Measurements from ENCODE around the gene CCNYL1. TPM values are rescaled to one million over a fixed set of nuclear protein-coding genes. Genes with fewer than 3 reads are reported as not detected.
"Not testable (repeated sequence)": the region's sequence is repeated elsewhere in the genome, so short reads cannot be mapped to it uniquely, and the experiment has no call there.

CCNYL1 gene
- total RNA-seq, 4 donors from 2014 or later = 3.3 to 10.1 (median 7.1) TPM

- Histone ChIP-seq H3K9me3 (no peaks in the 10 kb centered on the region), H3K36me3 (peaks cover 0 to 9% of the 10 kb centered on the region in 2 donors), H3K4me3 (no peak overlapping the region), H3K27ac (no peak overlapping the region), H3K27me3 (no peaks in the 10 kb centered on the region), H3K4me1 (no peaks in the 10 kb centered on the region)
- in situ Hi-C loops (cut with MboI; ENCODE audit: low sequenced_read_pairs in 4 of 4) = no loop called here
- DNase-seq = no peak
- intact Hi-C loops (cut with DNase I; ENCODE audit: low total_unique reads) = no loop called here
- ATAC-seq = no peak
- TF ChIP-seq POLR2A (IDR thresholded peaks at IDR 0.05) = no peak
- TF ChIP-seq, protein P1, sequence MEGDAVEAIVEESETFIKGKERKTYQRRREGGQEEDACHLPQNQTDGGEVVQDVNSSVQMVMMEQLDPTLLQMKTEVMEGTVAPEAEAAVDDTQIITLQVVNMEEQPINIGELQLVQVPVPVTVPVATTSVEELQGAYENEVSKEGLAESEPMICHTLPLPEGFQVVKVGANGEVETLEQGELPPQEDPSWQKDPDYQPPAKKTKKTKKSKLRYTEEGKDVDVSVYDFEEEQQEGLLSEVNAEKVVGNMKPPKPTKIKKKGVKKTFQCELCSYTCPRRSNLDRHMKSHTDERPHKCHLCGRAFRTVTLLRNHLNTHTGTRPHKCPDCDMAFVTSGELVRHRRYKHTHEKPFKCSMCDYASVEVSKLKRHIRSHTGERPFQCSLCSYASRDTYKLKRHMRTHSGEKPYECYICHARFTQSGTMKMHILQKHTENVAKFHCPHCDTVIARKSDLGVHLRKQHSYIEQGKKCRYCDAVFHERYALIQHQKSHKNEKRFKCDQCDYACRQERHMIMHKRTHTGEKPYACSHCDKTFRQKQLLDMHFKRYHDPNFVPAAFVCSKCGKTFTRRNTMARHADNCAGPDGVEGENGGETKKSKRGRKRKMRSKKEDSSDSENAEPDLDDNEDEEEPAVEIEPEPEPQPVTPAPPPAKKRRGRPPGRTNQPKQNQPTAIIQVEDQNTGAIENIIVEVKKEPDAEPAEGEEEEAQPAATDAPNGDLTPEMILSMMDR (IDR thresholded peaks at IDR 0.05 in 4 of 5, conservative IDR thresholded peaks at IDR 0.05 in 1 of 5) = no peak
These were observed 19.7 kb downstream of the CCNYL1 start for GRCh38 chr2:207731138-207731537.

GRCh38 chr2:207733597-207734240, 22.3 kb downstream of the CCNYL1 start:
- intact Hi-C loops (cut with DNase I; ENCODE audit: low total_unique reads) = no loop called here
- in situ Hi-C loops (cut with MboI; ENCODE audit: low sequenced_read_pairs in 4 of 4) = no loop called here
- Histone ChIP-seq H3K4me3 (no peak overlapping the region), H3K4me1 (no peaks in the 10 kb centered on the region), H3K9me3 (no peaks in the 10 kb centered on the region), H3K36me3 (peaks cover 0 to 9% of the 10 kb centered on the region in 2 donors), H3K27ac (no peak overlapping the region), H3K27me3 (no peaks in the 10 kb centered on the region)
- ATAC-seq (no peak), DNase-seq (no peak)
- TF ChIP-seq, protein P1 (IDR thresholded peaks at IDR 0.05 in 4 of 5, conservative IDR thresholded peaks at IDR 0.05 in 1 of 5) = no peak
- no peak for TF ChIP-seq POLR2A (IDR thresholded peaks at IDR 0.05)

- no peaks in the 10 kb centered on the region for H3K4me1 ChIP-seq
- intact Hi-C loops (cut with DNase I; ENCODE audit: low total_unique reads) = no loop called here
- H3K27me3 ChIP-seq = no peaks in the 10 kb centered on the region
- TF ChIP-seq, protein P1 (IDR thresholded peaks at IDR 0.05 in 4 of 5, conservative IDR thresholded peaks at IDR 0.05 in 1 of 5) = peak in 1 of 5 experiments; percentile 16
- TF ChIP-seq POLR2A (IDR thresholded peaks at IDR 0.05) = no peak
- H3K9me3 ChIP-seq = no peaks in the 10 kb centered on the region
- H3K36me3 ChIP-seq = peaks cover 0 to 9% of the 10 kb centered on the region in 2 donors
- in situ Hi-C loops (cut with MboI; ENCODE audit: low sequenced_read_pairs in 4 of 4) = no loop called here
- H3K4me3 ChIP-seq = no peak overlapping the region
- no peak for DNase-seq
- ATAC-seq = peak in 1 of 2 donors; percentile 63
- no peak overlapping the region for H3K27ac ChIP-seq
These were observed 22.8 kb downstream of the CCNYL1 start for GRCh38 chr2:207734264-207734635.

- Histone ChIP-seq H3K27ac (no peak overlapping the region), H3K4me3 (no peak overlapping the region), H3K4me1 (no peaks in the 10 kb centered on the region), H3K36me3 (peaks cover 0 to 8% of the 10 kb centered on the region in 2 donors), H3K9me3 (no peaks in the 10 kb centered on the region), H3K27me3 (no peaks in the 10 kb centered on the region)
- in situ Hi-C loops (cut with MboI; ENCODE audit: low sequenced_read_pairs in 4 of 4) (no loop called here), intact Hi-C loops (cut with DNase I; ENCODE audit: low total_unique reads) (no loop called here)
- DNase-seq (no peak), ATAC-seq (no peak)
- TF ChIP-seq POLR2A (IDR thresholded peaks at IDR 0.05) = no peak
- TF ChIP-seq, protein P1 (IDR thresholded peaks at IDR 0.05 in 4 of 5, conservative IDR thresholded peaks at IDR 0.05 in 1 of 5) = no peak
These were observed 23.4 kb downstream of the CCNYL1 start for GRCh38 chr2:207734636-207735512.

DNA sequence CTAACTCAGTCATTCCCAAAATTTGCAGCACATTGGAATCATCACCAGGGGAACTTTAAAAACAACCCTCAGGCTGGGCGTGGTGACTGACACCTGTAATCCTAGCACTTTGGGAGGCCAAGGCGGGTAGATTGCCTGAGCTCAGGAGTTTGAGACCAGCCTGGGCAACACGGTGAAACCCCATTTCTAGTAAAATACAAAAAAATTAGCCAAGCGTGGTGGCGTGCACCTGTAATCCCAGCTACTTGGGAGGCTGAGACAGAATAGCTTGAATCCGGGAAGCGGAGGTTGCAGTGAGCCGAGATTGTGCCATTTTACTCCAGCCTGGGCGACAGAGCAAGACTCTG, 24.0 kb downstream of the CCNYL1 start:
- DNase-seq; H3K27me3 ChIP-seq; H3K4me1 ChIP-seq; H3K36me3 ChIP-seq; in situ Hi-C loops (cut with MboI; ENCODE audit: low sequenced_read_pairs in 4 of 4); H3K9me3 ChIP-seq; H3K27ac ChIP-seq; intact Hi-C loops (cut with DNase I; ENCODE audit: low total_unique reads); H3K4me3 ChIP-seq; ATAC-seq: not testable (repeated sequence)
